ENCODE results near the gene ARID1B. TPM values are rescaled to one million over a fixed set of nuclear protein-coding genes. Genes with fewer than 3 reads are reported as not detected.

The ARID1B gene
- total RNA-seq, 2 donors from 2014 or later: 65.1 to 99.4 TPM

- H3K9me3 ChIP-seq: no peaks in the 10 kb centered on the region
- no peak overlapping the region for H3K4me3 ChIP-seq
- H3K27me3 ChIP-seq (replicated peaks; ENCODE audit: insufficient read depth): no peaks in the 10 kb centered on the region
- WGBS: 69% methylated on average over 23 of the region's 23 CpGs
- H3K27ac ChIP-seq: no peak overlapping the region
- no peaks in the 10 kb centered on the region for H3K36me3 ChIP-seq
- no peaks in the 10 kb centered on the region for H3K4me1 ChIP-seq (replicated peaks)
- no peak for DNase-seq (ENCODE audit: low spot score)
- intact Hi-C loops (cut with DNase I): no loop called here
- no peak for TF ChIP-seq POLR2AphosphoS5 (IDR thresholded peaks at IDR 0.05)
- TF ChIP-seq CTCF (IDR thresholded peaks at IDR 0.05): no peak
- no peak for TF ChIP-seq POLR2A (IDR thresholded peaks at IDR 0.05)
Observed at GRCh38 chr6:157228426-157229131, 451.4 kb downstream of the ARID1B start.

- Histone ChIP-seq H3K27me3 (replicated peaks; ENCODE audit: insufficient read depth) (no peaks in the 10 kb centered on the region), H3K27ac (no peak overlapping the region), H3K4me1 (replicated peaks) (no peaks in the 10 kb centered on the region), H3K9me3 (no peaks in the 10 kb centered on the region), H3K4me3 (no peak overlapping the region), H3K36me3 (no peaks in the 10 kb centered on the region)
- intact Hi-C loops (cut with DNase I): no loop called here
- 69% methylated on average over 8 of the region's 8 CpGs for WGBS
- no peak for TF ChIP-seq POLR2AphosphoS5 (IDR thresholded peaks at IDR 0.05)
- no peak for TF ChIP-seq POLR2A (IDR thresholded peaks at IDR 0.05)
- TF ChIP-seq CTCF (IDR thresholded peaks at IDR 0.05): no peak
- no peak for DNase-seq (ENCODE audit: low spot score)
Observed at GRCh38 chr6:157229132-157229618, 452.0 kb downstream of the ARID1B start.

GRCh38 chr6:157229713-157230112, 452.5 kb downstream of the ARID1B start:
- H3K4me1 ChIP-seq (replicated peaks): no peaks in the 10 kb centered on the region
- no peak for TF ChIP-seq CTCF (IDR thresholded peaks at IDR 0.05)
- TF ChIP-seq POLR2A (IDR thresholded peaks at IDR 0.05): no peak
- no peak for TF ChIP-seq POLR2AphosphoS5 (IDR thresholded peaks at IDR 0.05)
- H3K9me3 ChIP-seq: no peaks in the 10 kb centered on the region
- intact Hi-C loops (cut with DNase I): no loop called here
- H3K36me3 ChIP-seq: no peaks in the 10 kb centered on the region
- H3K27me3 ChIP-seq (replicated peaks; ENCODE audit: insufficient read depth): no peaks in the 10 kb centered on the region
- no peak overlapping the region for H3K27ac ChIP-seq
- DNase-seq (ENCODE audit: low spot score): no peak
- 84% methylated on average over 8 of the region's 8 CpGs for WGBS
- H3K4me3 ChIP-seq: no peak overlapping the region

- H3K4me3 ChIP-seq: no peak overlapping the region
- H3K27ac ChIP-seq: no peak overlapping the region
- no peaks in the 10 kb centered on the region for H3K27me3 ChIP-seq (replicated peaks; ENCODE audit: insufficient read depth)
- 93% methylated on average over 9 of the region's 9 CpGs for WGBS
- no peaks in the 10 kb centered on the region for H3K4me1 ChIP-seq (replicated peaks)
- intact Hi-C loops (cut with DNase I): no loop called here
- no peak for DNase-seq (ENCODE audit: low spot score)
- H3K36me3 ChIP-seq: no peaks in the 10 kb centered on the region
- H3K9me3 ChIP-seq: no peaks in the 10 kb centered on the region
- TF ChIP-seq CTCF (IDR thresholded peaks at IDR 0.05) (no peak), POLR2AphosphoS5 (IDR thresholded peaks at IDR 0.05) (no peak), POLR2A (IDR thresholded peaks at IDR 0.05) (no peak)
Observed at GRCh38 chr6:157230910-157231309, 453.7 kb downstream of the ARID1B start.

Data from prostate gland (tissue), 2 donors.